ENCODE results near the gene PGM5.

- TF ChIP-seq RAD21 (IDR thresholded peaks at IDR 0.05 in 1 of 2, conservative IDR thresholded peaks at IDR 0.05 in 1 of 2; ENCODE audit: low read depth in 2 of 2, low read length in 2 of 2) (no peak), CTCF (IDR thresholded peaks at IDR 0.05; ENCODE audit: control extremely low read depth in 1 of 3, insufficient read depth in 1 of 3, low read depth in 1 of 3, low read length in 3 of 3) (no peak), POLR2A (IDR thresholded peaks at IDR 0.05; ENCODE audit: control extremely low read depth in 1 of 2, low read depth in 2 of 2, low read length in 2 of 2) (no peak), EGR1 (IDR thresholded peaks at IDR 0.05; ENCODE audit: borderline replicate concordance, low read depth, low read length) (no peak), MAFK (IDR thresholded peaks at IDR 0.05; ENCODE audit: low read depth, low read length) (no peak), SIRT6 (IDR thresholded peaks at IDR 0.05; ENCODE audit: low read length) (no peak), BCL11A (IDR thresholded peaks at IDR 0.05; ENCODE audit: low read depth in 2 of 2, low read length in 2 of 2) (no peak), NRF1 (IDR thresholded peaks at IDR 0.05; ENCODE audit: low read depth, low read length) (no peak), USF2 (IDR thresholded peaks at IDR 0.05; ENCODE audit: low read length) (no peak), TAF7 (optimal IDR thresholded peaks at IDR 0.05; ENCODE audit: borderline replicate concordance, low read depth, low read length) (no peak), ZNF274 (IDR thresholded peaks at IDR 0.05; ENCODE audit: borderline replicate concordance, extremely low read depth, low read length) (no peak), TCF12 (IDR thresholded peaks at IDR 0.05; ENCODE audit: low read depth, low read length) (no peak), YY1 (IDR thresholded peaks at IDR 0.05; ENCODE audit: low read depth, low read length) (no peak), JUN (IDR thresholded peaks at IDR 0.05; ENCODE audit: low read depth, low read length) (no peak)
Measured at GRCh38 chr9:68540712-68541535, 184.5 kb downstream of the PGM5 start, which contains the start of gene TMEM252.
